HG03439 (cell line): ENCODE measurements around the gene TMPRSS7.

ENCODE experiments used
- ATAC-seq: cut with Tn5 transposase; IDR thresholded peaks from one replicate; pipeline ENCODE4 v1.9.1; 2021; ENCODE audit warnings: mild to moderate bottlenecking, moderate library complexity; ENCODE audit not compliant: unreplicated experiment

TMPRSS7 gene, protein sequence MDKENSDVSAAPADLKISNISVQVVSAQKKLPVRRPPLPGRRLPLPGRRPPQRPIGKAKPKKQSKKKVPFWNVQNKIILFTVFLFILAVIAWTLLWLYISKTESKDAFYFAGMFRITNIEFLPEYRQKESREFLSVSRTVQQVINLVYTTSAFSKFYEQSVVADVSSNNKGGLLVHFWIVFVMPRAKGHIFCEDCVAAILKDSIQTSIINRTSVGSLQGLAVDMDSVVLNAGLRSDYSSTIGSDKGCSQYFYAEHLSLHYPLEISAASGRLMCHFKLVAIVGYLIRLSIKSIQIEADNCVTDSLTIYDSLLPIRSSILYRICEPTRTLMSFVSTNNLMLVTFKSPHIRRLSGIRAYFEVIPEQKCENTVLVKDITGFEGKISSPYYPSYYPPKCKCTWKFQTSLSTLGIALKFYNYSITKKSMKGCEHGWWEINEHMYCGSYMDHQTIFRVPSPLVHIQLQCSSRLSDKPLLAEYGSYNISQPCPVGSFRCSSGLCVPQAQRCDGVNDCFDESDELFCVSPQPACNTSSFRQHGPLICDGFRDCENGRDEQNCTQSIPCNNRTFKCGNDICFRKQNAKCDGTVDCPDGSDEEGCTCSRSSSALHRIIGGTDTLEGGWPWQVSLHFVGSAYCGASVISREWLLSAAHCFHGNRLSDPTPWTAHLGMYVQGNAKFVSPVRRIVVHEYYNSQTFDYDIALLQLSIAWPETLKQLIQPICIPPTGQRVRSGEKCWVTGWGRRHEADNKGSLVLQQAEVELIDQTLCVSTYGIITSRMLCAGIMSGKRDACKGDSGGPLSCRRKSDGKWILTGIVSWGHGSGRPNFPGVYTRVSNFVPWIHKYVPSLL

DNA sequence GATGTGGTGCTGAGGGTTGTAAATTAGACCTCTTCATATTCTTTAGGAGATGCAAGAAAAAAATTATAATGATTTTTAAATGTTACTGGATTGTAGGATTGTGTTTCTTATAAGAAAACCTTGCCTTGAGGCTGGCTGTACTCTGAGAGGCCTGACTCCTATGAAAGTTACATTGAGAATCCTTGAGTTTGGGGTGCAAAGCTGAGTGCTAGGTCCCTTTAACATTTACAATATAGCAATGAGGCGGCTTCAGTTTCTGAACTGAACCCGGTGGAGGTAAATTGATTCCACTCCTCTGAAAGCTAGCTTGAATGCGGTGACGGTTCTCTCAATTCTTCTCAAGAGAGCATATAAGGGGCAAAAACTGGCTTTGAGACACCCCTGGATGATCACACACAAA lies at the start of gene TMPRSS7:
TSS of gene TMPRSS7 (plus strand) at position 301 of the 400 bp plus-strand sequence. CDS start 110 bp downstream, outside the sequence.
- ATAC-seq: no peak

DNA sequence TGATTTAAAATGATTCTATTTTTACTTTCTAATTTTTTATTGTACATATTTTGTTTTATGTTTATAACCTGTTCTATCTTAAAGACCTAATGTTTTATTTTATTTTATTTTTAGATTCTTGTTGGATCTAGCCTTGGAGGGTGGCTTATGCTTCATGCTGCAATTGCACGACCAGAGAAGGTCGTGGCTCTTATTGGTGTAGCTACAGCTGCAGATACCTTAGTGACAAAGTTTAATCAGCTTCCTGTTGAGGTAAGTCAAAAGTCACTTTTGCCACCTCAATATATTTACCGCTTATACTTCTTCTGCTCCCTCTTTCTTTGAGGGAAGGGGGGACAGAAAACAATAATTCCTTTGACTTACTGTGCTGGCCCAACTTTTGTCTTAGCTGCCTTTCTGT lies 47.7 kb upstream of the TMPRSS7 start:
- ATAC-seq: no peak

DNA sequence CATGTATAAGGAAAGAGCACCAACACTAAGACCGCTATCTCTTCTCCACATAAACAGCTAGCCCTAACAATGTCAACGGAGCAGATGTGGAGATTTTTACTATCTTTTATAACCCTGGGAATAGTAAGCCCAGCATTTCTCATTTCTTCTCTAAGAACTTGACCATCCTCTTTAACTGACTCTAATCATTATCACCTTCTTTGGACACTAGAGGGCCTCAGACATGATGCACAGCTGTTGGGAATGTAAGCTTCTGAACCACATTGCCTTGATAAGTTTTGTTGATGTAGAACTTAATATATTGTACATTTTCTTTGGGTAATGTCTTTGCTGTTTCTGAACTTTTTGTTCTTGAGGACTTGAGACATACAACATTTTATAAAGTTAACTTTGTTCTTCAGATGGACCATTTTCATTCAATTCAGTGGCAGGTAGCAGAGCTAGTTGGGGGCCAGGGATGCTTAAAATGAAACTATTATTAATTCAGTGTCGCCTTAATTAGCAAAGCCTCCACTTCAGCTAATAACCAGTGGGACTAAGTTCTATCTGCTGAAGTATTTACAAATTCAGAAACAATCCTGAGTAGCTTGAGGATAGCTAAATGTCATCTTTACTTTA lies 45.4 kb upstream of the TMPRSS7 start:
- ATAC-seq: peak; percentile 82

DNA sequence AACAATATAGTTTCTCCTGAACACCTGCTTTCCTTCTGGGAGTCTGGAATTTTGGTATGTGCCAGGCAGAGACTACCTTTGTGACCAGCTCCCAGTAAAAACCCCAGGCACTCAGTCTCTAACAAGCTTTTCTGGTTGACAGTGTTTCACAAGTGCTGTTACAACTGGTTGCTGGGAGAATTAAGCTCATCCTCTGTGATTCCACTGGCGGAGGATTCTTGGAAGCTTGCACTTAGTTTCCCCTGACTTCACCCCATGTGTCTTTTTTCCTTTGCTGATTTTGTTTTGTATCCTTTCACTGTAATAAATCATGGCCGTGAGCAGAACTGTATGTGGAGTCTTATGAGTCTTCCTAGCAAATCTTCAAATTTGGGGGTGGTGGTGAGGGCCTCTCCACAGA lies 41.5 kb upstream of the TMPRSS7 start:
- no peak for ATAC-seq

DNA sequence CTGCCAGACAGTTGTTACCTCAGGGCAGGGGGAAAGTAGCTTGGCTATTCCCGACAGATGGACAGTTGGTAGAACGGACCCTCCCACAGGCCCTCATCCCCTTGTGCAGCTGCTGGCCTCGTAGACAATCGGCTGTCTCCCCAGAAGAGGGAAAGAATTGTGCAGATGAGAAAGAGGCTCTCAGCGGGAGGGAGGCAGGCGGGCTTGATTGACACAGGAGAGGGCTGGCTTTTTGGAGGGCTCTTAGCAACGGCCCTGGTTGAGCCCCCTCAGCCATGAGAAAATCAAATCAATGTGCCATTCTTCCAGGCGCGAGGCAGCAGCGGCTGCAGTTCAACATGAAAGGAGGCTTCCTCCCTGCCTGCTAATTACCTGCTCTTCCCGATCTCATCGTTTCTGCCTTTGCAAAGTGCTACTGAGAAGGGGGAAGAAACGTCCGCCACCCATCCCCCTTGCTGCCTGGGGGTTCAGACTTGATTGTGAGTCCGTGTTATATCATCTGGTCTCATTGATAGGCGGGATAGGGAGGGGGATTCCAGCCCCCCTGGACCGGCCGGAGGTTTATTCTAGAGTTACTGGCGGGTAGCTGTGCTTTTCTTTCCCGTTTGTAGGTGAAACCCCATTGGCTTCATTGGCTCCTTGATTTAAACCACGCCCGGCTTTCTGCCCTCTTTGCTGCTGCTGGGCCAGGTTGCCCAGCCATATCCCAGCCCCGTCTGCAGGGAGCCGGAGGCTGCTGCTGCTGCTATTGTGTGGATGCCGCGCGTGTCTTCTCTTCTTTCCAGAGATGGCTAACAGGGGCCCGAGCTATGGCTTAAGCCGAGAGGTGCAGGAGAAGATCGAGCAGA lies 35.7 kb upstream of the TMPRSS7 start, which contains the start of gene TAGLN3:
TSS of gene TAGLN3 (plus strand) at position 287 of the 848 bp plus-strand sequence. CDS start at position 788, 501 bp downstream.
- ATAC-seq: no peak

DNA sequence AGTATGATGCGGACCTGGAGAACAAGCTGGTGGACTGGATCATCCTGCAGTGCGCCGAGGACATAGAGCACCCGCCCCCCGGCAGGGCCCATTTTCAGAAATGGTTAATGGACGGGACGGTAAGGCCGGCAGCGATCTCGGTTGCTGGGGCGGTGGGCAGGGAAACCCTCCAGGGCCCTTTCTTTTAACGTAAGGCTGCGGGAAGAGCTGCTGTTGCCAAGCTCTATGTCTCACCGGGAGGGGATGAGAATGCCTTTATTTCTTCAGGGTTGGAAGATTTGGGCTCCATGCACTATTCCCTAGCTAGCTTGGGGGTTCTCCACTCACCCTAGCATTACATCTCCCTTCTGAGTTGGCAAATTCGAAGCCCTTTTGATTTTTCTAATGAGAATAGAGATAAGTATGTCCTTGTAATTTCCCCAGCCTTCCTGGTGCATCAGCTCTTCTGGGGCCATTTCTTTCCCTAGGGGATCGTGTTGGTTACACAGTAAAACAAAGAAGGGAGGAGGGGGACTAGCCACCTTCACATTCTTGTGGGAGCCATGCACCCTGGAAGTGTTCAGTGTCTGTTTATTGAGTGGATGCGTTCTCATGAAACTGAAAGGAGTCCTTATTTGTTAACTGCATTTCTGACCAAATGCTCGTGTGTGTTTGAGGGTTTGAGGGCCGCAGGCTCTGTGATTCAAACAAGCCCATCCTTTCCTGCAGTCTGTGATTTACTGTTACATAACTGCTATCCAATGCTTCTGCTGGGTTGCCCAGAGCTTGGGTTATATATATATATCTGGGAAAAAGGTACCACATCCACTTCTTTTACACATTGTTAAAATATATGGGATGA lies 34.8 kb upstream of the TMPRSS7 start:
- ATAC-seq: no peak

DNA sequence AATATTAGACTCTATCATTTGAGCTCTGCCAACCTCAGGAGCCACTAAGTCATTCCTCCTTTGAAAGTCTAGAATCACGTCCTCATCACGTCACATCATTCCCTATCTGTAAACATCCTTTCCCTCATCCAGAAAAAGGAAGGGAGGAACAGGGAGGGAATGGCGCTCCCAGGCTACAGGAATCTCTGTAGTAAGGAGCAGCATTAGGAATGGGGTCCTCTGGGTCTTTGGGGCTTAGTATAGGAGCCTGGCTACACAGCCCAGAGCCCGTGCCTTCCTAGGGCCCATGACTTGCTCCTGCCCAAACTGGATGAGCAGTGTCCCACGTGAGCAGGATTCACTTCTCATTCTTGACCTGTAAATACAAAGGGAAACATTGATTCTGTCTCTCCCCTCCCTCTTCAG lies 34.2 kb upstream of the TMPRSS7 start:
- no peak for ATAC-seq

DNA sequence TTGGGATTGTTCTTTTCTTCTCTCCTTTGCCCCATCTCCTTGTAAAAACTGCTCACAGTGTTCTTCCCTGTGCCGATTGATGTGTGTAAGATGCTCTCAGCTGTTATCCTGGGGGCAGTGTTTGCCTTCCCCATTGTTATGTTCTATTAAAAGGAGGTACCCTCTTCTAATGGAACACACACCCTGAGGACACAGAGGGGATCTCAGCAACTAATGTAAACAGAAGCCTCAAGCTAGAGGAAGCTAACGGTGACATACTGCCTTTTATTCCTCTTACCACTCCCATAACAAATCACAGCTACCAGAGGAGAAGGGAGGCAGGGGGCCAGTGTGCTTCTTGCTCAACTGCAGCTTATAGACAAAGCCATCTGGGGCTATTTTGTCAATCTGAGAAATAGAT lies 33.6 kb upstream of the TMPRSS7 start:
- no peak for ATAC-seq

DNA sequence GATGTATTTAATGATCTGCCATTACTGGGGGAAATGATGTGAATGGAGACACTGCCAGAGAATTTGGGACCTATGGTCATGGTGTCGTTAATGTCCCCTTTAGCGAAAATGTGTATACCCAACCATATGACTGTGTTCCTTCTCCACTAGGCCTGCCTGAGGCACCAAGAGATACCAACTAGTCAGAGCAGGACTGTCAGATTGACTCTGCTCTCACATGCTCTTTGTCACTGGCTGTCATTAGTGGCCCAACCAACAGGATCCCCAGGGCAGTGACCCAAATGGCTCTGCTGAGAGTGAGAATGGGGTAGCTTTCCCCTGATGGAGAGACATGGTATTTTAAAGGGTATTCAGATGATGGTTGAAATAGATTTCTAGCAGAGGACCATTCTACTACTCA lies 33.0 kb upstream of the TMPRSS7 start:
- ATAC-seq: no peak

DNA sequence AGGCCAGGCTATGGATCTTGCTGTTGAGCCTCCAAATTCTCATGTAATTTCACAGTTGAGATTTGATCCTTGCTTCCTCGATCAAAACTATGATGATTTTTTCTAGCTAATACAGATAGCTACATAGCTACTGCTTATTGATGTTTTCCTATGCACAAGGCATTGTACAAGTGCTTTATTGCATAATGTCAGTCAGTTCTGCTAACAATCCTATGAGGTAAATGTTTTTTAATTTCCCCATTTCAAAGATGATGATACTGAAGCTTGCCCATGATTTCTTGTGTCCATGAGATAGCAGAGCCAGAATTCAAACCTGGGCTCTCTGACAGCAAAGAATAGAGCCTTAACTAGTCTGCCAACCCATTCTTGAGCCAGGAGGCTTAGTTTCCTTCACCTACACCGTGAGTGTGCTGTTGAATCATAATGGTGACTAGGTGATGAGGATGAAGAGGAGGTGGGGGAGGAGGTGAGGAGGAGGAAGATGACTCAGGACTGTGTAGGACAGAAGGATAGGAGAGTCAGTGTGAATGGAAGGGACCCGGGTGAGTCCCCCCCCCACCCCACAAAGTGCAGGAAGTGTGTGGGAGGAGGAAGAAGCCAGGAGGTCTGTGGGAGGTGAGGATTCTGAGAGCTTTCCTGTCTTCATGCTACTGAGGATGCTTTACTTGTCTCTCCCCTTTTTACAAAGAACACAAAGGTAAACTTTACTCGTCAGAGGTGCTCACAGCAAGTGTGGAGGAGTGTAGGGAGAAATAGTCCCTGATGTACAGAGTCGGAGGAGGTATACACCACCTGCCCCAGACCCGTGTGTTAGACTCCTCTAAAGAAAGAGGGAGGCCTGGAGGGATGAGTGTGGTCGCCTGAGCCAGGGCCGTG lies 32.2 kb upstream of the TMPRSS7 start:
- no peak for ATAC-seq

DNA sequence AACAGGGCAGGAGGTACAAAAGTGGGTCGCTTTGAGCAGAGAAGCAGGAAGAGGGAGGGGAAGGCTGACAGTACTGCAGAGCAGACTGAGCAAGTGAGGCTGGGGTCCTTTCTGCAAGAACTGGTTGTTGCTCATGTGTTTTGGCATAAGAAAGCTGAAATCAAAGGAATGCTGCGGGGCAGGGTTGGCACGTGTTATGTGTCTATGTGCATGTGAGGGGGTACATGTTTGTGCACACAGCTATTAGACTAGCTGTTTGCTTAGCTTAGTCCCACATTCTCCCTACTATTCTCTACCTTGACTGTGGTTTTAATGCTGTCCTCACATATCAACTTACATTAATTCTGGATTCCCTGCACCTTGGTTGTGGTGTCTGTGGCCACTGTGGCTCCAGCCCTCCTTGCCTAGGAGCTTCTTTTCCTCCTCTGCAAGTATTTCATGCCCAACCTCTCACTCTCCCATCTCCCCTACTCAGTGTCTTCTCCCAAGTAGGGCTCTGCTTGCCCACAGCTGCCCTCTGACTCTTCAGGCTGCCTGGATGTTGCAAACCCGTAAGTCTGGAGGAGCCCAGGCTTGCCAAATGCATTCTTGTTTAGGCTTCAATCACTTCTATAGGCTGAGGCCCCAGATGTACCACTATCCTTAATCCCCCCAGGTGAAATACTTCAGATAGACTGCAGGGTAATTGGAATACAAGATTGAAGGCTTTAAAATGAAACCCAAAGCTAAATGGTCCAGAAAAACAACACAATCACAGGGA lies 31.0 kb upstream of the TMPRSS7 start:
- ATAC-seq: no peak

DNA sequence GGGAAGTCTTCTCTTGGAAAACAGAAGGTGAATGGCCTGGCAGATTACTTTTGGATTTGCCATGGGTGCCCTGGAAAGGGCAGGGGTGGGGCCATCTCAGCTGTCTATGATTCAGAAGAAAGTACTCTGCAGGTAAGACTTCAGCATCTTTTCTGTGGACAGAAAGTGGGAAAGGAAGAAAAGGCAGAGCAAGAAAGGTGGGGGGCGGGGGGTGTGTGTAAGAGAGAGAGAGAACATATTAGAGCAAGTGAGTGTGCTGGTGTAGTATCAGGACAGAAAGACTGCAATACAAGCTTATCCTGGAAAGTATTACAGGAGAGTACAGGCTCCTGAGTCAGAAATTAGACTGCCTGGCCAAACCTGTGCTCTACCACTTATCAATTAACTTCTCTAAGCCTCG lies 30.3 kb upstream of the TMPRSS7 start:
- no peak for ATAC-seq

DNA sequence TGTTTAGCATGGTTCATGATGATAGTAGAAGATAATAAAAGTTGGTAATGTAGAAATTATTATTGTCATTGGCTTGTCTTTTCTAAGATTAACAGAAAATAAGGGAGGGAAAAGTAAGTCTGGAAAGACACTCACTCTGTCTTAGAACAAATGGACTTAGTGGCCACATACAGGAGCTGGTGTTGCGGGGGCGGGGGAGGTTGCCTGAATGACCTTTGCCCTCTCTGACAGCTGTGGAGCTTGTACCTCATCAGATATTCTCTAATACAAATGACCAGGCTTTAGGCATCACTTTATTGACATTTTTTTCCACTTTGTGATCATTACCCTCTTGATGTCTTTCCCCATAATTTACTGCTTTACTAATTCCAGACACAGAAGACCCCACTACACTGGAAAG lies 29.9 kb upstream of the TMPRSS7 start:
- no peak for ATAC-seq

DNA sequence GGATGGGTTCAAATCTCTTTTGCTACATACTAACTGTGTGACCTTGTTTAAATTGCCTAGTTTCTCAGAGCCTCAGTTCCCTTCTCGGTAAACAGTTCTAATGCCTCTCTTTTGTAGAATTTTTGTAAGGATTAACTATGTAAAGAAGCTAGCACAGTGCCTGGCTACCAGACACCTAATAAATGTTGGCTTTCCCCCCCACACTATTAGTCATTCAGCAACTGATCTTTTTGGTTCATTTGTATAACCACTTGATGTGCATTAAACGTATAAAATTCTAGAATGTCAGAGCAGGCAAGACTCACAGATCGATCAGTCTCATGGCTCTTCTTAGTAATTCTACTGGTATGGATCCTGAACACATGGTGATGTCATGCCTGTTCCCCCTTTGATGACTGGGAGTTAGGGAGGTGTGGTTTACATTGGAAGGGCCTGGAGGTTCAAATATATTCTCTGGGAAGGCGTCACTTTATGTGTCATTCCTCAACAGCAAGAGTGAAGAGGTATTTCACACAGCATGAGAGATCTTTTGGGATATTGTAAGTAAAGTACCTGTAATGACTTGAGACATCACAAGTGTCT lies 29.4 kb upstream of the TMPRSS7 start:
- ATAC-seq: no peak

DNA sequence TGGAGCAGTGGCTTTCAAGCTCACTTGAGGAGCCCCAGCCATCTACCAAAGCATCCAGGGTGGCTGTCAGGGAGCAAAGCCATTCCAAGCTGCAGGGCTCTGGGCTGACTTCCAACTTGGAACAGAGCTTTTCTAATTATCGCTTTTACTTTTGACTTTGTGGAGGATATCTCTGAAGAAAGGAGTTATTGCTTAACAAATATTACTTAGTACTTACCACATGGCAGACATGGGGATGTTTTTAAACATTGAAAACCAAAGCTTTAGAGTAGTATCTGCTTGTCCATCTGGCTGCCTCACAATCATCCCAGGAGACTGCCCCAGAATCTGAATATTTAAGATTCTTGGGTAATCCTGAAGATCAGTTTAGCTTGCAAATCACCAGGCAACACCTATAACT lies 26.9 kb upstream of the TMPRSS7 start:
- no peak for ATAC-seq

DNA sequence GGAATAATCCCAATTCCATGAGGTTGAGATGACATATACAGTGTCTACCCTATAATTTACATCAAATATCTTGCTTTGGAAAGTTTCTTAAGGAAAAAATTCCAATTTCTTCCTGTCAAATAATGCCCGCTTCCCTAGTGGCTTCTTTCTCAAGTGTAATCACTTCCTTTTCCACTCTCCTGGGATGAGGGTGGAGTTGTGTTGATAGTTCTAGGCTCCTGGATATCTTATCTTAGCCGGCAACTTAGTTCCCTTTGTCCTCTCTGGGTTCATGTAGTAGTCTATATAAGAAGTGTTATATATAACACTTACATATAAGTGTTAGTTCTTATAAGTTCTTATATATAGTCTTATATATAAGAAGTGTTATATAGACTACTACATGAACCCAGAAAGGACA lies 24.9 kb upstream of the TMPRSS7 start:
- no peak for ATAC-seq

DNA sequence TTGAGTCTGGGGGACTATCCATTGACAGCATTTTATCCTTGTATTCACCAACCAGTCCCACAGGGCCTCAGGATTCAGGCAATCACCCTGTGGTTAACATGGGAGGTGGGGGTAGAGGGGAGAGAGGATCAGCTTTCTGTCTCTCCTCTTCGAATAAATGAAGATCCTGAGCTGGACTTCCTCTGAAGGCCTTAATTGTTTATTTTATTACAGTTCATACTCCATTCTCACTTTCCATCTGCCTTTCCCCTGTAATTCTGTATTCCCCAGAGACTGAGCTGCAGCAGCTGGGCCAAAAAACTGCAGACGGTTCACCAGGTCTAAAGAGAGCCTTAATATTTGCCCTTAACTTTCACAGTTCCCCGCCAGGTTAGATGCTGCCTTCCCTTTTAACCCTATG lies 23.9 kb upstream of the TMPRSS7 start:
- ATAC-seq: no peak
